ENCODE results near the gene MRPS18A.
A peak's percentile ranks its signal among the peaks of the same experiment; 100 is the strongest.

Gene MRPS18A

GRCh38 chr6:43629104-43629504 lies 58.5 kb downstream of the MRPS18A start, which contains the start of gene GTPBP2:
GTPBP2 (minus strand) TSS chr6:43629264; CDS start chr6:43629162, 102 bp downstream.
- peak; percentile 100 for DNase-seq (ENCODE audit: low read depth)
- TF ChIP-seq MYC (IDR thresholded peaks at IDR 0.05; ENCODE audit: low read depth, low read length) (peak; percentile 64; the same call in 1 of the 2 replicates), POLR2A (IDR thresholded peaks at IDR 0.05; ENCODE audit: extremely low read depth, insufficient read length) (no peak)
- H3K4me3 ChIP-seq (ENCODE audit: low read depth, low read length) = peak within 1 kb of the TSS; percentile 92

GRCh38 chr6:43628393-43629103 lies 59.0 kb downstream of the MRPS18A start:
- H3K4me3 ChIP-seq (ENCODE audit: low read depth, low read length) = peak overlapping the region; percentile 92
- peak; percentile 70 for DNase-seq (ENCODE audit: low read depth)
- peak; percentile 5 for TF ChIP-seq POLR2A (IDR thresholded peaks at IDR 0.05; ENCODE audit: extremely low read depth, insufficient read length)
- TF ChIP-seq MYC (IDR thresholded peaks at IDR 0.05; ENCODE audit: low read depth, low read length) = no peak
- TF ChIP-seq CTCF (IDR thresholded peaks at IDR 0.05; ENCODE audit: low read depth, low read length) = no peak
- TF ChIP-seq MAX (IDR thresholded peaks at IDR 0.05; ENCODE audit: low read depth, low read length) = peak; percentile 42; the same call in 1 of the 2 replicates

- TF ChIP-seq MAX (IDR thresholded peaks at IDR 0.05; ENCODE audit: low read depth, low read length) (no peak), POLR2A (IDR thresholded peaks at IDR 0.05; ENCODE audit: extremely low read depth, insufficient read length) (no peak), MYC (IDR thresholded peaks at IDR 0.05; ENCODE audit: low read depth, low read length) (no peak), CTCF (IDR thresholded peaks at IDR 0.05; ENCODE audit: low read depth, low read length) (no peak)
- H3K4me3 ChIP-seq (ENCODE audit: low read depth, low read length) = peak overlapping the region; percentile 30
- peak; percentile 58 for DNase-seq (ENCODE audit: low read depth)
Measured at GRCh38 chr6:43627008-43627825, 60.4 kb downstream of the MRPS18A start.

- no peak for TF ChIP-seq CTCF (IDR thresholded peaks at IDR 0.05; ENCODE audit: low read depth, low read length)
- TF ChIP-seq MYC (IDR thresholded peaks at IDR 0.05; ENCODE audit: low read depth, low read length) = no peak
- TF ChIP-seq POLR2A (IDR thresholded peaks at IDR 0.05; ENCODE audit: extremely low read depth, insufficient read length) = no peak
- no peak for TF ChIP-seq MAX (IDR thresholded peaks at IDR 0.05; ENCODE audit: low read depth, low read length)
- DNase-seq (ENCODE audit: low read depth) = no peak
- no peak overlapping the region for H3K4me3 ChIP-seq (ENCODE audit: low read depth, low read length)
Measured at GRCh38 chr6:43625393-43625992, 62.1 kb downstream of the MRPS18A start.

GRCh38 chr6:43624786-43625288 lies 62.8 kb downstream of the MRPS18A start:
- DNase-seq (ENCODE audit: low read depth) = no peak
- TF ChIP-seq MYC (IDR thresholded peaks at IDR 0.05; ENCODE audit: low read depth, low read length) = no peak
- no peak overlapping the region for H3K4me3 ChIP-seq (ENCODE audit: low read depth, low read length)

GRCh38 chr6:43623880-43624785 lies 63.5 kb downstream of the MRPS18A start:
- H3K4me3 ChIP-seq (ENCODE audit: low read depth, low read length) = no peak overlapping the region
- TF ChIP-seq POLR2A (IDR thresholded peaks at IDR 0.05; ENCODE audit: extremely low read depth, insufficient read length) = no peak
- TF ChIP-seq MYC (IDR thresholded peaks at IDR 0.05; ENCODE audit: low read depth, low read length) = no peak
- TF ChIP-seq CTCF (IDR thresholded peaks at IDR 0.05; ENCODE audit: low read depth, low read length) = no peak
- TF ChIP-seq MAX (IDR thresholded peaks at IDR 0.05; ENCODE audit: low read depth, low read length) = no peak
- no peak for DNase-seq (ENCODE audit: low read depth)
